SK-N-SH (cell line): Measurements from ENCODE around the gene PRELID1. TPM values are rescaled to one million over a fixed set of nuclear protein-coding genes. Genes with fewer than 3 reads are reported as not detected.

ENCODE experiments used
- CTCF ChIA-PET: fragments of 300-600, 350-600 bp; formaldehyde crosslinking; extraction: SDS; loops from one replicate; lab custom pipeline; 2021; lab: Yijun Ruan, JAX
- POLR2A ChIA-PET: fragments of 350-600 bp; sonication (Branson Sonifier 250); formaldehyde crosslinking; extraction: SDS; loops from one replicate; lab custom pipeline; 2020; ENCODE audit warnings: antibody characterized with exemption, inconsistent platforms; lab: Yijun Ruan, JAX
- DNase-seq: peaks from one replicate; pipeline ENCODE4 v3.0.0; 2012
- H2AFZ ChIP-seq: fragments of 200-600 bp; sonication (generic); 2 replicates; pipeline ENCODE4 v1.8.1; 2016; ENCODE audit warnings: antibody characterized with exemption, mild to moderate bottlenecking, low read depth
- H3F3A ChIP-seq: fragments of 200-600 bp; sonication (generic); replicated peaks from 2 replicates; pipeline ENCODE3; 2016; ENCODE audit warnings: antibody characterized with exemption, mild to moderate bottlenecking; ENCODE audit not compliant: insufficient read depth
- H3K27ac ChIP-seq, 2 experiments: fragments of 200-500 bp in 1 of 2; fragments of 200-600 bp in 1 of 2; sonication (Bioruptor generic) in 1 of 2; sonication (generic), shearing (Covaris generic) in 1 of 2; 2 replicates each; pipeline versions ENCODE4 v1.5.1 to v1.6.1; 2014 to 2016; ENCODE audit warnings: low read depth in 2 of 2, inconsistent platforms in 1 of 2, low read length in 1 of 2, mild to moderate bottlenecking in 1 of 2, mixed read lengths in 1 of 2
- H3K27me3 ChIP-seq: fragments of 200-600 bp; sonication (generic), shearing (Covaris generic); 2 replicates; pipeline ENCODE4 v1.6.1; 2016; ENCODE audit warnings: mixed run types; ENCODE audit not compliant: insufficient read depth
- H3K36me3 ChIP-seq, 2 experiments: fragments of 200-500 bp in 1 of 2; fragments of 200-600 bp in 1 of 2; sonication (Bioruptor generic) in 1 of 2; sonication (generic) in 1 of 2; replicated peaks in 1 of 2; 2 replicates each; pipeline versions ENCODE3 to v1.5.1; 2014 to 2016; ENCODE audit warnings: low read length in 1 of 2, mild to moderate bottlenecking in 1 of 2; ENCODE audit not compliant: insufficient read depth in 2 of 2, control insufficient read depth in 1 of 2
- H3K4me1 ChIP-seq, 2 experiments: fragments of 200-500 bp in 1 of 2; fragments of 200-600 bp in 1 of 2; sonication (Bioruptor generic) in 1 of 2; sonication (generic), shearing (Covaris generic) in 1 of 2; 2 replicates each; pipeline versions ENCODE4 v1.5.1 to v1.6.1; 2014 to 2016; ENCODE audit warnings: low read depth in 1 of 2, low read length in 1 of 2, mixed run types in 1 of 2; ENCODE audit not compliant: insufficient read depth in 2 of 2, control insufficient read depth in 1 of 2
- H3K4me2 ChIP-seq: fragments of 200-600 bp; sonication (generic), shearing (Covaris generic); 2 replicates; pipeline ENCODE4 v1.6.1; 2017; ENCODE audit warnings: mixed run types
- H3K4me3 ChIP-seq, 2 experiments: fragments of 200-500 bp in 1 of 2; fragments of 200-600 bp in 1 of 2; sonication (Bioruptor generic) in 1 of 2; sonication (generic), shearing (Covaris generic) in 1 of 2; 2 replicates each; pipeline versions ENCODE4 v1.5.1 to v1.8.1; 2014 to 2016; ENCODE audit warnings: low read depth in 2 of 2, inconsistent platforms in 1 of 2, low read length in 1 of 2, mild to moderate bottlenecking in 1 of 2, mixed read lengths in 1 of 2, moderate library complexity in 1 of 2
- H3K79me2 ChIP-seq: fragments of 200-600 bp; sonication (generic); 2 replicates; pipeline ENCODE4 v1.8.1; 2017; ENCODE audit warnings: mild to moderate bottlenecking; ENCODE audit not compliant: insufficient read depth
- H3K9ac ChIP-seq: fragments of 200-600 bp; sonication (generic); 2 replicates; pipeline ENCODE4 v1.6.1; 2017; ENCODE audit warnings: mixed run types
- H3K9me2 ChIP-seq: fragments of 200-600 bp; sonication (generic); 2 replicates; pipeline ENCODE4 v1.6.1; 2017; ENCODE audit warnings: mixed run types
- H3K9me3 ChIP-seq: fragments of 200-600 bp; sonication (generic); 2 replicates; pipeline ENCODE4 v1.6.1; 2017; ENCODE audit warnings: mixed run types, mild to moderate bottlenecking, moderate library complexity
- H4K20me1 ChIP-seq: fragments of 200-600 bp; sonication (generic); 2 replicates; pipeline ENCODE4 v1.6.1; 2017; ENCODE audit warnings: mild to moderate bottlenecking, mixed run types; ENCODE audit not compliant: insufficient read depth
- CTCF ChIP-seq: fragments of 200-600 bp; sonication (generic); IDR thresholded peaks from 2 replicates; pipeline ENCODE4 v1.6.1; 2017; ENCODE audit warnings: antibody characterized with exemption, mild to moderate bottlenecking, moderate library complexity
- IRF3 ChIP-seq: fragments of 150-350 bp; IDR thresholded peaks from 2 replicates; pipeline ENCODE4 v1.6.1; 2016; ENCODE audit warnings: mild to moderate bottlenecking, low read depth, low read length
- POLR2AphosphoS5 ChIP-seq: IDR thresholded peaks from 2 replicates; pipeline ENCODE4 v1.6.1; 2012; ENCODE audit warnings: low read depth, low read length
- TEAD4 ChIP-seq: IDR thresholded peaks from 2 replicates; pipeline ENCODE4 v1.4.0; 2012; ENCODE audit warnings: mild to moderate bottlenecking, borderline replicate concordance; ENCODE audit not compliant: insufficient read depth
- WGBS: methylation state at CpG from one replicate; pipeline ENCODE4 v1.1.6; 2017; ENCODE audit warnings: low lambda C conversion rate; 5-methylcytosine and 5-hydroxymethylcytosine counted together
- polyA plus RNA-seq, 3 experiments: library from polyadenylated mRNA; depleted of rRNA; stranded (reverse); fragments of >200 nt; gene quantifications; 2 replicates each; pipeline ENCODE4 v1.2.3, GENCODE V29; 2012

PRELID1 gene
- polyA plus RNA-seq, 1 of the 3 experiments (the other 2 are of a cell fraction): 344 TPM

- Histone ChIP-seq H3K9me3 (no peaks in the 10 kb centered on the region), H3K27me3 (no peaks in the 10 kb centered on the region), H3K4me2 (peak overlapping the region; percentile 98; the same call in 1 of the 2 replicates), H3K79me2 (peaks cover 49% of the 10 kb centered on the region), H4K20me1 (peaks cover 18% of the 10 kb centered on the region), H3K9me2 (no peaks in the 10 kb centered on the region), H3K4me3 (peak overlapping the region in 1 of 2 experiments; percentile 98; a peak in 1 of 4 replicates), H2AFZ (no peak overlapping the region), H3F3A (peaks cover 15% of the 10 kb centered on the region), H3K9ac (no peak overlapping the region), H3K4me1 (peaks cover 0 to 28% of the 10 kb centered on the region in 2 experiments; a peak in 1 of 4 replicates), H3K36me3 (peaks cover 25 to 54% of the 10 kb centered on the region in 2 experiments), H3K27ac (no peak overlapping the region; a peak in 1 of 4 replicates)
- ChIA-PET CTCF (interaction anchor here (0.8 to 6.5 kb wide), 8 partner anchors 8 to 655 kb away, joined by 3 to 48 read pairs (median 4); no protein-coding TSS in a partner anchor), POLR2A (no interaction called here)
- TF ChIP-seq IRF3 (no peak), POLR2AphosphoS5 (peak; percentile 18; the same call in 1 of the 2 replicates)
- 60% methylated on average over 2 of the region's 7 CpGs for WGBS
- no peak for DNase-seq
Measured at GRCh38 chr5:177301503-177302165, 2.0 kb upstream of the PRELID1 start.

- WGBS: 52% methylated on average over 15 of the region's 24 CpGs
- DNase-seq: peak; percentile 52
- Histone ChIP-seq H3K27ac (peak overlapping the region; percentile 76 to 79; a peak in 3 of 4 replicates), H3K9ac (peak overlapping the region; percentile 90), H3F3A (peaks cover 18% of the 10 kb centered on the region), H2AFZ (no peak overlapping the region), H3K79me2 (peaks cover 56% of the 10 kb centered on the region), H3K4me1 (peaks cover 0 to 28% of the 10 kb centered on the region in 2 experiments; a peak in 1 of 4 replicates), H3K27me3 (no peaks in the 10 kb centered on the region), H3K4me3 (peak overlapping the region; percentile 93 to 98), H3K9me2 (no peaks in the 10 kb centered on the region), H3K9me3 (no peaks in the 10 kb centered on the region), H3K4me2 (peak overlapping the region; percentile 98), H4K20me1 (peaks cover 18% of the 10 kb centered on the region), H3K36me3 (peaks cover 30 to 59% of the 10 kb centered on the region in 2 experiments)
- POLR2A ChIA-PET: interaction anchor here (1.2 to 1.5 kb wide), 2 partner anchors 49 to 169 kb away, joined by 4 to 5 read pairs; partner anchors contain the start of genes LMAN2 and NSD1
- TF ChIP-seq CTCF (peak; percentile 19; the same call in 1 of the 2 replicates), TEAD4 (no peak)
- CTCF ChIA-PET: interaction anchor here (0.8 to 6.5 kb wide), 6 partner anchors 9 to 189 kb away, joined by 3 to 48 read pairs (median 4); no protein-coding TSS in a partner anchor
Measured at GRCh38 chr5:177302354-177303110, 1.1 kb upstream of the PRELID1 start.
